ENCODE measurements around the gene ZNF491. TPM values are rescaled to one million over a fixed set of nuclear protein-coding genes. Genes with fewer than 3 reads are reported as not detected.
A peak's percentile ranks its signal among the peaks of the same experiment; 100 is the strongest.
"Not testable (repeated sequence)": the region's sequence is repeated elsewhere in the genome, so short reads cannot be mapped to it uniquely, and the experiment has no call there.

Gene ZNF491
- total RNA-seq, 1 donor from 2014 or later, result 1.7 TPM

DNA sequence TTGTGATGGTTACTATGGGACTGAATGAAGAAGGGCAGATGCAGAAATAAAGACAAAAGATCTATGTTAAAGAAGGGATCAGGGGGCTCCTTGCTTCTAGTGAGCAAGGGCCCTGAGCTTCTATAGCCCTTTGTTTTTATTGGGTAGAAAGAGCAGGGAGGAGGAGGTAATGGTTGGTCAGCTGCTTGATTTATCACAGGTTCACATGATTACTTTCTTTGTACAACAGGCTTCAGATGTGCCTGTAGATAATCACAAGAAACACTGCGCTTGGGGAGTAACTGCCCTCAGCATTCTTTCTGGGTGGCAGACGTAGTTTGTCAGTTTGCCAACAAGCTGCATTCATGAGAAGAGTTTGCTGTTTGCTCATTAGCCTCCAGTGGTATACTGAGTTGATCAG, 45.4 kb downstream of the ZNF491 start:
- H3K27me3 Mint-ChIP-seq, result no peaks in the 10 kb centered on the region
- no peaks in the 10 kb centered on the region for H3K9me3 Mint-ChIP-seq
- H3K27ac Mint-ChIP-seq, result no peak overlapping the region
- DNase-seq (no peak), ATAC-seq (ENCODE audit: low read depth) (no peak)
- ChIA-PET CTCF (no interaction called here), POLR2A (no interaction called here)
- no peaks in the 10 kb centered on the region for H3K36me3 Mint-ChIP-seq (ENCODE audit: low read depth)
- TF ChIP-seq, protein P1, sequence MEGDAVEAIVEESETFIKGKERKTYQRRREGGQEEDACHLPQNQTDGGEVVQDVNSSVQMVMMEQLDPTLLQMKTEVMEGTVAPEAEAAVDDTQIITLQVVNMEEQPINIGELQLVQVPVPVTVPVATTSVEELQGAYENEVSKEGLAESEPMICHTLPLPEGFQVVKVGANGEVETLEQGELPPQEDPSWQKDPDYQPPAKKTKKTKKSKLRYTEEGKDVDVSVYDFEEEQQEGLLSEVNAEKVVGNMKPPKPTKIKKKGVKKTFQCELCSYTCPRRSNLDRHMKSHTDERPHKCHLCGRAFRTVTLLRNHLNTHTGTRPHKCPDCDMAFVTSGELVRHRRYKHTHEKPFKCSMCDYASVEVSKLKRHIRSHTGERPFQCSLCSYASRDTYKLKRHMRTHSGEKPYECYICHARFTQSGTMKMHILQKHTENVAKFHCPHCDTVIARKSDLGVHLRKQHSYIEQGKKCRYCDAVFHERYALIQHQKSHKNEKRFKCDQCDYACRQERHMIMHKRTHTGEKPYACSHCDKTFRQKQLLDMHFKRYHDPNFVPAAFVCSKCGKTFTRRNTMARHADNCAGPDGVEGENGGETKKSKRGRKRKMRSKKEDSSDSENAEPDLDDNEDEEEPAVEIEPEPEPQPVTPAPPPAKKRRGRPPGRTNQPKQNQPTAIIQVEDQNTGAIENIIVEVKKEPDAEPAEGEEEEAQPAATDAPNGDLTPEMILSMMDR (IDR thresholded peaks at IDR 0.05), result no peak
- intact Hi-C loops (cut with micrococcal nuclease), result no loop called here
- no peak overlapping the region for H3K4me3 Mint-ChIP-seq
- peaks cover 10% of the 10 kb centered on the region for H3K4me1 Mint-ChIP-seq

DNA sequence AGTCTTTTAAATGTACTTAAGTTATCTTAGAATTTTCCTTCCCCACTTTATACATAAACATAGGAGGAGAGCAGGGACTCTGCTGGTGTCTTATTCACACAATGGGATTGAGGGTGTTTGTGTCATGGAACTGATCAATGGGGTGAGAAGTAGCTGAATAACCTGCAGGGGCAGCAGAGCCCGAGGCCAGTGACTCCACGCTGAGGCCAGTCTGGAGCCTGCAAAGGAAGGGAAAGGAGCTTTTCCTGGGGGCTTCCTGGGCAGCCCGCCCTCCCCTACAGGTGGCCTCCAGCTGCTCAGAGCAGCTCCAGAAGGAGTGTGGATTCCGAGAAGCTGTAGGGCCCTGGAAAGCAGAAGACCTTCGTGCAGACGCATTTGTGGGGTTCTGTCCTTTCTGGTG, 49.3 kb downstream of the ZNF491 start:
- H3K4me3 Mint-ChIP-seq; CTCF ChIA-PET; DNase-seq; H3K27me3 Mint-ChIP-seq; ATAC-seq (ENCODE audit: low read depth); H3K27ac Mint-ChIP-seq; H3K9me3 Mint-ChIP-seq: not testable (repeated sequence)
- peaks cover 11% of the 10 kb centered on the region for H3K36me3 Mint-ChIP-seq (ENCODE audit: low read depth)
- peaks cover 36% of the 10 kb centered on the region for H3K4me1 Mint-ChIP-seq
- intact Hi-C loops (cut with micrococcal nuclease), result loop anchor here (1.0 to 2.0 kb wide), 5 partner anchors 33 to 594 kb away; partner anchors contain the start of genes ZNF440, ZNF443, ZNF491 and ZNF627
- POLR2A ChIA-PET, result interaction anchor here (0.5 kb wide), 1 partner anchor 326 kb away, joined by 3 read pairs; no protein-coding TSS in a partner anchor

DNA sequence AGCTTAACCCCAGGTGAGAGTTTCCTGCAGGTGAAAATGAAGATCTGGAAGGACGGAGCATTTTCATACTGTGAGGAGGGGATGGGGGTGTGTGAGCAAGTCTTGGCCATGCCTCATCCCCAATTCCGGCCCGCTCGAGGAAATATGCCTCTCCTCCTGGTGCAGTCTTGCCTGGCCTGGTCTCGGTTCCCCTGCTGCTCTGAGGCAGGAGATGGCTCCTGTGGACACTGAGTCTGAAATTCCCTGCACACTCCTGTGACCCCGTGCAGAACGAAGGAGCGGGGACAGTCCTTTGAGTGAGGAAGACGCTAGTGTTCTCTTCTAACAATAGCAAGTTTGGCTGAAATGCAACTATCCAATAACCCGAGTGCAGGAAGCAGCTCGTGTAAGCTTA, 49.9 kb downstream of the ZNF491 start:
- Mint-ChIP-seq H3K36me3 (ENCODE audit: low read depth) (peaks cover 14% of the 10 kb centered on the region), H3K4me1 (peaks cover 36% of the 10 kb centered on the region), H3K4me3 (peak overlapping the region; percentile 94), H3K9me3 (no peaks in the 10 kb centered on the region), H3K27me3 (no peaks in the 10 kb centered on the region), H3K27ac (peak overlapping the region; percentile 92)
- ChIA-PET POLR2A (interaction anchor here (0.5 to 1.6 kb wide), 4 partner anchors 10 to 294 kb away, joined by 3 to 7 read pairs (median 4); partner anchors contain the start of genes ZNF441 and ZNF491), CTCF (interaction anchor here (0.6 kb wide), 1 partner anchor 279 kb away, joined by 4 read pairs; no protein-coding TSS in a partner anchor)
- no peak for DNase-seq
- intact Hi-C loops (cut with micrococcal nuclease), result loop anchor here (1.0 to 2.0 kb wide), 5 partner anchors 34 to 593 kb away; partner anchors contain the start of genes ZNF440, ZNF443, ZNF491 and ZNF627
- ATAC-seq (ENCODE audit: low read depth), result peak; percentile 3
- TF ChIP-seq, protein P1 (IDR thresholded peaks at IDR 0.05), result no peak

DNA sequence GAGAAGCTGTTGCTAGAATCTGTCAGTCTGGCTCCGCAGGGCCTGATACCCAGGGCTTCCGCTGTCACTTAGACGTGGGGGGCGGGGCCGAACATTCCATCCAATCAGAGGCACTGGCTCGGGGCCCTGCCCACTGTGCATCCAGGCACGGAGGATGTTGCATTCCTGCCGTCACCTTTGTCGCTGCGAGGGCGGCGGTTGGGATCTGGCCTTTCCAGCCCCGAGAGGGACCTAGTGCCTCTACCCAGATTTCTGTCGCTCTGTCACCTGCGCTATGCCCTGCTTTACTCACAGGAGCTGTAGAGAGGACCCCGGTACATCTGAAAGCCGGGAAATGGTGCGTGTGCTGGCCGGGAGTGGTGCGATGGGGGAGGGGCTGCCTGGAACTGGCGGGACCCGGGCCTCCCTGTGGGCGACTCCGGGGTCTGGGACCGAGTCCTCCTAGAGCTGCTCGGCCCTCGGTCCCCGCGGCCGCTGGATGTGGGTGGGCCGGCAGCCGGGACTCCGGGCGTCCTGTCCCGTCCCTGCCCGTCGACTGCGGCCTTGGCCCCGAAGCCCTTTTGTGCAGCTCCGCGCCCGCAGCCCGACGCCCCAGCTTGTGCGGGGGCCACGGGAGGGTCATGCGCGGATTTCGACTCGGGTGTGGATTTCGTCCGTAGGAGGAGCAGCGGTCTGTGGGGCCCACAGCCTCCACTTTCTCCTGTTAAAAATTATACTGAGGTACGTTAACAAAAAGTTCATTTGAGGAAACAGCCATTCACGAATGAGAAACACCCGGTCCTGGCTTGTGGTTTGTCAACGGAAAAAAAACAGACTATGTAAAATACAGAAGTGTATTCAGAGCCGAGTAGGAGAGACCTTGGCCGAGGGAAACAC, 50.5 kb downstream of the ZNF491 start, which contains the start of gene ZNF439:
Gene ZNF439 (plus strand): TSS at position 133 of the 876 bp plus-strand sequence. CDS start 142 bp downstream, at position 275.
- no peaks in the 10 kb centered on the region for H3K27me3 Mint-ChIP-seq
- H3K4me1 Mint-ChIP-seq, result peaks cover 36% of the 10 kb centered on the region
- H3K9me3 Mint-ChIP-seq, result no peaks in the 10 kb centered on the region
- intact Hi-C loops (cut with micrococcal nuclease), result loop anchor here (1.0 to 2.0 kb wide), 6 partner anchors 35 to 592 kb away; partner anchors contain the start of genes ZNF440, ZNF443, ZNF491 and ZNF627
- DNase-seq, result peak; percentile 87
- ChIA-PET CTCF (interaction anchor here (0.6 kb wide), 1 partner anchor 278 kb away, joined by 4 read pairs; no protein-coding TSS in a partner anchor), POLR2A (interaction anchor here (0.5 to 1.6 kb wide), 7 partner anchors 11 to 796 kb away, joined by 3 to 7 read pairs (median 3); partner anchors contain the start of genes ZNF136, ZNF441 and ZNF491)
- peak within 1 kb of the TSS; percentile 92 for H3K27ac Mint-ChIP-seq
- peaks cover 17% of the 10 kb centered on the region for H3K36me3 Mint-ChIP-seq (ENCODE audit: low read depth)
- TF ChIP-seq, protein P1 (IDR thresholded peaks at IDR 0.05), result no peak
- peak; percentile 99 for ATAC-seq (ENCODE audit: low read depth)
- peak within 1 kb of the TSS; percentile 94 for H3K4me3 Mint-ChIP-seq

DNA sequence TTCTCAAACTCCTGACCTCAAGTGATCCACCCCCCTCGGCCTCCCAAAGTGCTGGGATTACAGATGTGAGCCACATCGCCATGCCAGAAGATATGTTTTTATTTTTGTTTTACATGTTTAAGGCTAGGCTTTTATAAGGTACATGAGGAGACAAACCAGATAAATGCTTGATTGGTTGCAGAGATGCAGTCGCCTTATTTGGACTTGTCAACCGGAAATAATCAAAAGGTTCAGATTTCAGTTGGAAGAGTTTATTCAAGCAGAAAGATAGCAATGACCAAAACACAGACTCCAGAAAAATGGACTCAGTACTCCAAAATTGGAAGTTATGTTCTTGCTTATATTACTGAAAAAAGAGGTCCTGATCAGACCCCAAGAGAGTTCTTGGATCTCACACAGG, 52.0 kb downstream of the ZNF491 start:
- H3K27me3 Mint-ChIP-seq; intact Hi-C loops (cut with micrococcal nuclease); H3K9me3 Mint-ChIP-seq; H3K27ac Mint-ChIP-seq; ATAC-seq (ENCODE audit: low read depth); DNase-seq; H3K4me3 Mint-ChIP-seq; CTCF ChIA-PET; POLR2A ChIA-PET: not testable (repeated sequence)
- H3K36me3 Mint-ChIP-seq (ENCODE audit: low read depth), result peaks cover 26% of the 10 kb centered on the region
- H3K4me1 Mint-ChIP-seq, result peaks cover 36% of the 10 kb centered on the region

DNA sequence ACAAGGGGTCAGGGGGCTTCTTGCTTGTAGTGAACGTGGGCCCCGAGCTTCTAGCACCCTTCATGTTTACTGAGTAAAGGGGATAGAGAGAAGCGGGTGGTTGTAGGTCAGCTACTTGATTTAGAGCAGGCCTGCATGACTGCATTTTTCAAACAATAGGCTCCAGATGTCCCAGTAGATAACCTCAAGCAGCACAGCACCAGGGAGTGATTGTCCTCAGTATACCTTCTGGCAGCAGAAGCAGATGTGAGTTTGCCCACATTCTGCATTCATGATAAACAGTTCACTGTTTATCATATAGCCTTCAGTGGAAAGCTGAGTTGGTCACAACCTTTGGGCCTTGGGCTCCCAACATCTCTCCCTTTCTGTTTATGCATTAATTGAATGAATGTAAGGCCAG, 55.0 kb downstream of the ZNF491 start:
- TF ChIP-seq, protein P1 (IDR thresholded peaks at IDR 0.05), result no peak
- no peaks in the 10 kb centered on the region for H3K27me3 Mint-ChIP-seq
- H3K4me1 Mint-ChIP-seq, result peaks cover 32% of the 10 kb centered on the region
- ChIA-PET POLR2A (no interaction called here), CTCF (no interaction called here)
- peaks cover 2% of the 10 kb centered on the region for H3K9me3 Mint-ChIP-seq
- ATAC-seq (ENCODE audit: low read depth), result no peak
- intact Hi-C loops (cut with micrococcal nuclease), result no loop called here
- H3K36me3 Mint-ChIP-seq (ENCODE audit: low read depth), result peaks cover 47% of the 10 kb centered on the region
- DNase-seq, result no peak
- H3K4me3 Mint-ChIP-seq, result no peak overlapping the region
- no peak overlapping the region for H3K27ac Mint-ChIP-seq
